IPS-11a (cell line): ENCODE results near the gene AP1S2.

ENCODE experiments used
- H3K4me3 ChIP-seq: one replicate; pipeline ENCODE4 v1.5.1; 2013; ENCODE audit warnings: low read depth, low read length, control low read depth

Gene AP1S2

DNA sequence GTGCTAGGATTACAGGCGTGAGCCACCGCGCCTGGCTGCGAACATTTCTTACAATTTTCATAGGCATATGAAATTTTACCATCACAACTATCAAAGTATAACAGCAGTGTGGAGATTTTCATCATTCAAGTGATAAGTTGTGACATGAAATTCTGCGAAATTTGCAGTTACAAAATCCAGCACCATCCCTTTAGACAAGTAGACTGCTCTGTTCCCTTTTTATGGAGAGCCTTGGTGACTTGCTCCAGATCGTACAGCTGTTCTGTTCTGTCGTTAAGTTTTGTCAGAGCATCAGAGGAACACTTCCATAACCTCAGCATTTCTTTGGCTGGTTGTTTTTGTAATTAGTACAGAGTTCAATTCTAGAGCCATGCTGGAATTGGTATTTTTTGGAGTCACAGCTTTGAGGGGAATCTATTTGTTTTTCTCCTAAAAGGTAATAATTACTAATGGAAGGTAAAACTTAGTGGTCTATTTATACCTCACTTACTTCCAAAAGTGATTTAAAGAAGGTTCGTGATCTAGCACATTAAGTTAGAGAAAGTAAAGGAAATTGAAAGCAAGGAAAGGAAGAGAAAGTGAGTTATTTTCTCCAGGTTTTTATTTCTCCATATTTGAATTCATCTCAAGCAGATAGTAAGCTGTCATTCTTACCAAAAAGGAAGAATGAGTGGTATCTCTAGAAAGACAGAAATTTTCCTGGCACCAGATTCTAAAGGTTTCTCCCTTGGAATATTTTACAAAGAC lies 42.2 kb downstream of the AP1S2 start:
- H3K4me3 ChIP-seq: no peak overlapping the region

GRCh38 chrX:15808254-15808653 lies 46.4 kb downstream of the AP1S2 start:
- H3K4me3 ChIP-seq: no peak overlapping the region

GRCh38 chrX:15804563-15804962 lies 50.0 kb downstream of the AP1S2 start:
- H3K4me3 ChIP-seq: no peak overlapping the region

DNA sequence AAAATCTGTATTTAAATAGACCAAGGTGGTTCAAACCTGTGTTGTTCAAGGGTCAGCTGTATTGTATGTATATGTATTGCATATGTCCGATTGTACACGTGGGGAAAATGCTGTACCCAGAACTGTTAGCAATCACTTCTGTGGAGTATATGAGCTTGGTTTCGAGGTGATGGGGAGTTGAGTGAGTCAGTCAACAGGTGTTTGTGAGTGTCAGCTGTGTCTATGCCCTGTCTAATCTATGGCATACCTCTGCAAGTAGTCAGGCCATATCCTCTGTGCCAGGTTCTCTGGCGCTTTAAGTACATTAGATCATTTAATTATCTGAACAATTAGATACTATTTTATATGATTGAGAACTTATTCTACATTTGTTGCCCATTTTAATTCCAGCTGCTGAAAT lies 56.9 kb downstream of the AP1S2 start:
- no peak overlapping the region for H3K4me3 ChIP-seq

GRCh38 chrX:15790769-15791290 lies 63.8 kb downstream of the AP1S2 start:
- H3K4me3 ChIP-seq: peak overlapping the region; percentile 79

DNA sequence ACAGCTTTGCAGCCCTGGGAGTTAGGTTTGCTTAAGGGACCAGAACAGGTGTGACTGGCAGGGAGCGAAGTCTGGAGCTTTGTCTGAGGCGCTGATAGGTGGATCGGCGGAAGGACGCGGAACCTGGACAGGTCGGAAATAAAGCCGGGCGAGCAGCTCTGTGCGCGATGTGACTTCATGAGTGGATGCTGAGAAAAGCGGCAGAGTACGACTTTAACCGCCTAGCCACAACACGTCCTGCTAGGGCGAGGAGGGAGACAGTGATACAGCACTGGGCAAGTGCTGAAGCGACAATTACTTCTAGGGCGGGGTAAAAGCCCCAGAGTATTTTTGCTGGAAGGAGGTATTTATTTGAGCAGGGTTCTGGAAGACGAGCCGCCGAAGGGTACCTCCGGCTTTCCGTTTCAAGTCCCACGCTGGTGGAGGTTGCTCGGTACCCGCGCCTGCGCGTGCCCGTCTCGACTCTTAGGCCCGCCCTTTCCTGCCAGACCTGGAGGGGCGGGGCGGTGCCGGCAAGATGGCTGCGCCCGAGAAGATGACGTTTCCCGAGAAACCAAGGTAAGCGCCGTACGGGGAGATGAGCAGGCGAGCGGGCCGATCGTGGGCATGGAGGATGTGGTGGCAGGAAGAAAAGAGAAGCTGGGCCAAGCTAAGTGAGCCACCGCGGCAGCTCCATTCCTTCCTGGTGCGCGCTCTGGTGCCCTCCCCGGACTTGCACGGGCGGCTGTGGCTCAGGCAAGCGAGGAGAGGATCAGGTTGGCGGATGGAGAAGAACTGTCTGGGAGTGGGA lies 64.4 kb downstream of the AP1S2 start, which contains the start of gene ZRSR2:
Gene ZRSR2, plus strand, starts transcription at position 506 of the 790 bp plus-strand sequence. Its CDS starts 12 bp downstream, at position 518.
- H3K4me3 ChIP-seq: peak within 1 kb of the TSS; percentile 79

- H3K4me3 ChIP-seq: no peak overlapping the region
These were observed 67.7 kb downstream of the AP1S2 start for GRCh38 chrX:15786915-15787314.

DNA sequence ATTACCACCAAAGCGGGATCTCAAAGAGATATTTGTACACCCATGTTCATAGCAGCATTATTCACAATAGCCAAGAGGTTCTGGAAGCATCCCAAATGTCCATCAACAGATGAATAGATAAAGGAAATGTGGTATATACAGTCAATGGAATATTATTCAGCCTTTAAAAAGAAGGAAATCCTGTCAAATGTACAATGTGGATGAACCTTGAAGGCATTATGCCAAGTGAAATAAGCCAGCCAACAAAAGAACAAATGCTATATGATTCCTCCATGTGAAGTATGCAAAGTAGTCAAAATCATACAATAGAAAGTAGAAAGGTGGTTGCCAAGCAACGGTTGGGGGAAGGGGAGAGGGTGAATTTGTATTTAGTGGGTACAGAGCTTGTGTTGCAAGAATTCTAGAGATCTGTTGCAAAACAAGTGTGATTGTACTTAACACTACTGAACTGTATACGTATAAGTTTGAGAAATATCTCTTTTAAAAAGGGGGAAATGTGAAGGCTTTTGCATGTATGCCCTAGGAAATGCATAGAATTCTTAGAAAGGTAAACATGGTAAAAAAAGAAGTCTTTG lies 69.3 kb downstream of the AP1S2 start:
- H3K4me3 ChIP-seq: no peak overlapping the region

DNA sequence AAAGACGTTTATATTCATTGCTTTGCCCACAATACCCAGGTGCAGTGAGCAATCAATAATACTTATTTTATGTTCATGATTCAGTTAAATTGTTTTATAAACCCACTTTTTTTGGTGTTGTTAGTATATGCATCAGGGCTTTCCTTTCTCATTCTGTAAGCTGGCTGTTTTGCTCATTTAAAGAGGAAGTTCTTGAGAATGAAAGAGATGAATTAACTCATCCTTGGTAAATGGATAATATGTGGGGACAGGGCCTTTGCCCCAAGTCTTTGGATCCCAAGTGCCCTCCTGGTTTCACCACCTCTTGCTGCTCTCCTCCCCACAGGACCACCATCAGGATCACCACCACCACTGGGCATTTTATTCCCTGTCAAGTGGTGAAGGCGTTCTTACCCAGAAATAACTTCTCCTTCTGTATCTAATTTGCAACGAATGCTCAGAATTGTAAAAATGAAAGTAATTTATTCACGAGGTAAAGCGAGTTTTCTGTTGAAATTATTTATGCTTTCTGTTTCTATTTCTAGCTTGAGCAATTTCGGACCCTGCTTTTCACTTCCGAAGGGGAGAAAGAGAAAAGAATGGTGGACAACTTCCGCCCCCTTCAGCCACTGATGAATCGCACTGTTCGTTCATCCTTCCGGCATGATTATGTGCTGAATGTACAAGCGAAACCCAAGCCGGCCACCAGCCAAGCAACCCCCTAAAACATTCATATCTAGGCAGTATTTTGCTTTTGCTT lies 72.5 kb downstream of the AP1S2 start:
- no peak overlapping the region for H3K4me3 ChIP-seq
